Immature natural killer cell (primary cell): Measurements from ENCODE around the gene LINS1. TPM values are rescaled to one million over a fixed set of nuclear protein-coding genes. Genes with fewer than 3 reads are reported as not detected.
"Not testable (repeated sequence)": the region's sequence is repeated elsewhere in the genome, so short reads cannot be mapped to it uniquely, and the experiment has no call there.

ENCODE experiments used
- DNase-seq, 3 donors: peaks; one replicate each; pipeline ENCODE4 v3.0.0; 2022; ENCODE audit warnings: mixed read lengths in 1 of 3
- H3K27ac Mint-ChIP-seq, 6 donors: one replicate each; pipeline ENCODE4 v1.8.0; 2020; ENCODE audit warnings: mixed read lengths in 6 of 6, mild to moderate bottlenecking in 5 of 6, inconsistent platforms in 4 of 6, moderate library complexity in 3 of 6
- H3K27me3 Mint-ChIP-seq, 3 donors: one replicate each; pipeline ENCODE4 v1.8.0; 2020 to 2021; ENCODE audit warnings: low read depth in 3 of 3, mild to moderate bottlenecking in 3 of 3, mixed read lengths in 3 of 3, moderate library complexity in 3 of 3, inconsistent platforms in 1 of 3
- H3K36me3 Mint-ChIP-seq, 3 donors: one replicate each; pipeline ENCODE4 v1.8.0; 2020; ENCODE audit warnings: mixed read lengths in 3 of 3, inconsistent platforms in 2 of 3, mild to moderate bottlenecking in 2 of 3
- H3K4me1 Mint-ChIP-seq, 2 donors: one replicate each; pipeline ENCODE4 v1.8.0; 2020; ENCODE audit warnings: inconsistent platforms in 2 of 2, mild to moderate bottlenecking in 2 of 2, mixed read lengths in 2 of 2, moderate library complexity in 1 of 2
- H3K4me3 Mint-ChIP-seq, 5 donors: one replicate each; pipeline ENCODE4 v1.8.0; 2020; ENCODE audit warnings: mild to moderate bottlenecking in 5 of 5, mixed read lengths in 5 of 5, inconsistent platforms in 3 of 5, moderate library complexity in 3 of 5
- H3K9me3 Mint-ChIP-seq, 6 donors: one replicate each; pipeline ENCODE4 v1.8.0; 2020; ENCODE audit warnings: mild to moderate bottlenecking in 6 of 6, mixed read lengths in 6 of 6, inconsistent platforms in 4 of 6, moderate library complexity in 3 of 6
- polyA plus RNA-seq, 3 donors: library from polyadenylated mRNA; unstranded; fragments of 300-500 nt; fragmentation: Illumina TruSeq; gene quantifications; one replicate each; pipeline ENCODE4 v1.2.3, GENCODE V29; 2021

The LINS1 gene
- polyA plus RNA-seq, 3 donors from 2014 or later, result 22.7 to 28.8 (median 27.9) TPM

- Mint-ChIP-seq H3K9me3 (no peaks in the 10 kb centered on the region), H3K27ac (peak overlapping the region; percentile 87 to 93 (median 90)), H3K27me3 (no peaks in the 10 kb centered on the region), H3K36me3 (no peaks in the 10 kb centered on the region), H3K4me1 (peaks cover 41 to 71% of the 10 kb centered on the region in 2 donors), H3K4me3 (peak overlapping the region in 4 of 5 donors; percentile 65 to 87 (median 82))
- DNase-seq, result no peak
Measured at GRCh38 chr15:100595964-100596363, 6.0 kb downstream of the LINS1 start.

GRCh38 chr15:100593431-100593830 is 8.6 kb downstream of the LINS1 start:
- H3K4me1 Mint-ChIP-seq, result peaks cover 40 to 63% of the 10 kb centered on the region in 2 donors
- no peak overlapping the region for H3K4me3 Mint-ChIP-seq
- H3K27me3 Mint-ChIP-seq, result no peaks in the 10 kb centered on the region
- H3K36me3 Mint-ChIP-seq, result peaks cover 0 to 9% (median 3%) of the 10 kb centered on the region in 3 donors
- H3K9me3 Mint-ChIP-seq, result no peaks in the 10 kb centered on the region
- H3K27ac Mint-ChIP-seq, result no peak overlapping the region
- DNase-seq, result no peak

GRCh38 chr15:100592898-100593297 is 9.1 kb downstream of the LINS1 start:
- Mint-ChIP-seq H3K4me1 (peaks cover 38 to 59% of the 10 kb centered on the region in 2 donors), H3K27ac (peak overlapping the region in 2 of 6 donors; percentile 80 to 81), H3K4me3 (no peak overlapping the region), H3K9me3 (no peaks in the 10 kb centered on the region), H3K27me3 (no peaks in the 10 kb centered on the region), H3K36me3 (peaks cover 0 to 9% (median 6%) of the 10 kb centered on the region in 3 donors)
- DNase-seq, result no peak

- no peak for DNase-seq
- Mint-ChIP-seq H3K36me3 (peaks cover 0 to 9% (median 7%) of the 10 kb centered on the region in 3 donors), H3K27ac (no peak overlapping the region), H3K4me3 (no peak overlapping the region), H3K4me1 (peaks cover 28 to 48% of the 10 kb centered on the region in 2 donors), H3K9me3 (no peaks in the 10 kb centered on the region), H3K27me3 (peaks cover 0 to 3% (median 0%) of the 10 kb centered on the region in 3 donors)
Measured at GRCh38 chr15:100591835-100592234, 10.1 kb downstream of the LINS1 start.

- H3K27ac Mint-ChIP-seq, H3K27me3 Mint-ChIP-seq, DNase-seq, H3K9me3 Mint-ChIP-seq, H3K4me3 Mint-ChIP-seq, H3K36me3 Mint-ChIP-seq: not testable (repeated sequence)
- H3K4me1 Mint-ChIP-seq, result peaks cover 22 to 46% of the 10 kb centered on the region in 2 donors
Measured at GRCh38 chr15:100591163-100591562, 10.8 kb downstream of the LINS1 start.

- peaks cover 21 to 52% of the 10 kb centered on the region in 2 donors for H3K4me1 Mint-ChIP-seq
- no peak for DNase-seq
- no peaks in the 10 kb centered on the region for H3K9me3 Mint-ChIP-seq
- peaks cover 4 to 12% (median 9%) of the 10 kb centered on the region in 3 donors for H3K36me3 Mint-ChIP-seq
- H3K27ac Mint-ChIP-seq, result no peak overlapping the region
- peaks cover 0 to 3% (median 0%) of the 10 kb centered on the region in 3 donors for H3K27me3 Mint-ChIP-seq
- H3K4me3 Mint-ChIP-seq, result no peak overlapping the region
Measured at GRCh38 chr15:100588638-100589242, 13.2 kb downstream of the LINS1 start.

- peaks cover 0 to 6% (median 2%) of the 10 kb centered on the region in 3 donors for H3K36me3 Mint-ChIP-seq
- no peak for DNase-seq
- peaks cover 0 to 2% (median 0%) of the 10 kb centered on the region in 3 donors for H3K27me3 Mint-ChIP-seq
- no peak overlapping the region for H3K4me3 Mint-ChIP-seq
- no peak overlapping the region for H3K27ac Mint-ChIP-seq
- no peaks in the 10 kb centered on the region for H3K9me3 Mint-ChIP-seq
- H3K4me1 Mint-ChIP-seq, result peaks cover 13 to 42% of the 10 kb centered on the region in 2 donors
Measured at GRCh38 chr15:100580414-100580813, 21.6 kb downstream of the LINS1 start.

- Mint-ChIP-seq H3K27ac (peak overlapping the region in 2 of 6 donors; percentile 40 to 51), H3K9me3 (no peaks in the 10 kb centered on the region), H3K4me1 (peaks cover under 1 to 6% of the 10 kb centered on the region in 2 donors), H3K4me3 (no peak overlapping the region), H3K27me3 (peaks cover 0 to 2% (median 0%) of the 10 kb centered on the region in 3 donors), H3K36me3 (peaks cover 5 to 23% (median 6%) of the 10 kb centered on the region in 3 donors)
- DNase-seq, result no peak
Measured at GRCh38 chr15:100573526-100573925, 28.5 kb downstream of the LINS1 start.

GRCh38 chr15:100572362-100572983 is 29.5 kb downstream of the LINS1 start:
- Mint-ChIP-seq H3K4me1 (peaks cover 0 to 6% of the 10 kb centered on the region in 2 donors), H3K9me3 (no peaks in the 10 kb centered on the region), H3K4me3 (no peak overlapping the region), H3K27ac (no peak overlapping the region), H3K36me3 (peaks cover 5 to 23% (median 6%) of the 10 kb centered on the region in 3 donors), H3K27me3 (peaks cover 0 to 2% (median 0%) of the 10 kb centered on the region in 3 donors)
- DNase-seq, result peak in 2 of 3 donors; percentile 12 to 25

- Mint-ChIP-seq H3K4me3 (no peak overlapping the region), H3K9me3 (no peaks in the 10 kb centered on the region), H3K27me3 (peaks cover 0 to 2% (median 0%) of the 10 kb centered on the region in 3 donors), H3K4me1 (peaks cover 0 to 3% of the 10 kb centered on the region in 2 donors), H3K27ac (no peak overlapping the region), H3K36me3 (peaks cover 5 to 21% (median 6%) of the 10 kb centered on the region in 3 donors)
- DNase-seq, result no peak
Measured at GRCh38 chr15:100571592-100572167, 30.3 kb downstream of the LINS1 start.

- Mint-ChIP-seq H3K9me3 (no peaks in the 10 kb centered on the region), H3K27ac (peak overlapping the region in 1 of 6 donors; percentile 36), H3K4me3 (no peak overlapping the region), H3K4me1 (peaks cover 0 to 2% of the 10 kb centered on the region in 2 donors), H3K36me3 (peaks cover 5 to 17% (median 6%) of the 10 kb centered on the region in 3 donors), H3K27me3 (peaks cover 0 to under 1% (median 0%) of the 10 kb centered on the region in 3 donors)
- no peak for DNase-seq
Measured at GRCh38 chr15:100570735-100571313, 31.2 kb downstream of the LINS1 start.

GRCh38 chr15:100570275-100570674 is 31.7 kb downstream of the LINS1 start:
- H3K27ac Mint-ChIP-seq, result peak overlapping the region in 1 of 6 donors; percentile 45

GRCh38 chr15:100569391-100569790 is 32.6 kb downstream of the LINS1 start:
- no peaks in the 10 kb centered on the region for H3K4me1 Mint-ChIP-seq
- no peaks in the 10 kb centered on the region for H3K27me3 Mint-ChIP-seq
- no peak for DNase-seq
- H3K4me3 Mint-ChIP-seq, result no peak overlapping the region
- peaks cover 5 to 23% (median 6%) of the 10 kb centered on the region in 3 donors for H3K36me3 Mint-ChIP-seq
- H3K27ac Mint-ChIP-seq, result no peak overlapping the region
- H3K9me3 Mint-ChIP-seq, result no peaks in the 10 kb centered on the region

More at GRCh38 chr15:100570275-100570674, 31.7 kb downstream of the LINS1 start:
- Mint-ChIP-seq H3K4me3 (no peak overlapping the region), H3K36me3 (peaks cover 5 to 17% (median 6%) of the 10 kb centered on the region in 3 donors), H3K9me3 (no peaks in the 10 kb centered on the region), H3K4me1 (peaks cover 0 to 2% of the 10 kb centered on the region in 2 donors), H3K27me3 (no peaks in the 10 kb centered on the region)
- DNase-seq, result no peak
